GDM1 (cell line): ENCODE measurements around the gene NRIP1.
"Not testable (repeated sequence)": the region's sequence is repeated elsewhere in the genome, so short reads cannot be mapped to it uniquely, and the experiment has no call there.

Source experiments
- DNase-seq: peaks from one replicate; lab custom pipeline; 2025; lab: John Stamatoyannopoulos, UW

NRIP1 gene

DNA sequence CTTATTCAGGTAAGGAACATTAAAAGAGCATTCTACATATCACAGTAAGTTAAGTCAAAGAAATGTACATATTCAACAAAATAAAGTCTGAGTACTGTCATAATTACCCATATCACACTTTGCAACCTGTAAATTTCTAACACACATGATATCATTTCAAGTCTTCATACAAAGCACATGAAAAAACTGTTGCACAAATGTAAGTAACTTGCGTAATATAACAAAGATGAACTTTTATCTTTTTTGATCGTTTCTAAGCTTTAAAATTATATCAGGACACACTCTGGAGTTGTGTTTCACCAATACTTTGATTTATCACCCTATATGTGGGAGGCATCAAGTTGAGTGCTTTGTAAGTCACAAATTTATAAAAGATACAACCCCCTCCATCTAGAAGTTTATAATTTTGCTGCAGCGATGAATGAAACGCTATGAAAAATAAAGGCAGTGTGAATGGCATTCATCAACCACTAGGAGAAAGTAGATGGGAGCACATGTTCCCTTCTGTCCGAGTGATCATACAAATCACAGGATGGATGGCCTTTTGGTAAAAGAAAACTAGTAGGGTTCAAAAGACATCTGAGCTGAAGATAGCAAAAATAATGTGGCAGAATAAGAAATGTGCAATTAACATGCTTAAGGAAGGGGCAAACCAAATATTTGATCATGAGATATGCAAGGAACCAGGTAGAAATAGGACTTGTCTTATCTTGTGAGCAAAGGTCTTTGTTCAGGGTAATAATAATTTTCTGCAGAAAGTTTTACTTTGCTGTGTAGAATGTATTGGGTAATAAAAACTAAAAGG is 27.5 kb downstream of the NRIP1 start:
- DNase-seq = no peak

DNA sequence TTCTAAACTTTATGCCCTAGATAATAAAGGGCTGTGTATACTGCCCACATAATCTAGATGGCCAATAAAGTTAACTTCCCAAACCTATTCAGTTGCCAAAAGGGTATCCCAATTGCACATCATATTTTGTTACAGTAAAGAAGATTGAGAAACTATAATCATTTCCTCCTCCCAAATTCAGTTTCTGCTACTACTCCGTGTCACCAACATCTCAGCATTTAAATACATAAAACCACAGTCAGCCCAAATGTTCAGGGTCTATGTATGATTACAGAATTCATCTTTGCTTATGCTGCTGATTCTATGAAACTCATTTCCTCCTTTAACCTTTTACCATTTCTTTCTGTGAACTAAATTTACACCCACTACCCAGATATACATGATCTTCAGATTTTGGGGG is 28.6 kb downstream of the NRIP1 start:
- no peak for DNase-seq

DNA sequence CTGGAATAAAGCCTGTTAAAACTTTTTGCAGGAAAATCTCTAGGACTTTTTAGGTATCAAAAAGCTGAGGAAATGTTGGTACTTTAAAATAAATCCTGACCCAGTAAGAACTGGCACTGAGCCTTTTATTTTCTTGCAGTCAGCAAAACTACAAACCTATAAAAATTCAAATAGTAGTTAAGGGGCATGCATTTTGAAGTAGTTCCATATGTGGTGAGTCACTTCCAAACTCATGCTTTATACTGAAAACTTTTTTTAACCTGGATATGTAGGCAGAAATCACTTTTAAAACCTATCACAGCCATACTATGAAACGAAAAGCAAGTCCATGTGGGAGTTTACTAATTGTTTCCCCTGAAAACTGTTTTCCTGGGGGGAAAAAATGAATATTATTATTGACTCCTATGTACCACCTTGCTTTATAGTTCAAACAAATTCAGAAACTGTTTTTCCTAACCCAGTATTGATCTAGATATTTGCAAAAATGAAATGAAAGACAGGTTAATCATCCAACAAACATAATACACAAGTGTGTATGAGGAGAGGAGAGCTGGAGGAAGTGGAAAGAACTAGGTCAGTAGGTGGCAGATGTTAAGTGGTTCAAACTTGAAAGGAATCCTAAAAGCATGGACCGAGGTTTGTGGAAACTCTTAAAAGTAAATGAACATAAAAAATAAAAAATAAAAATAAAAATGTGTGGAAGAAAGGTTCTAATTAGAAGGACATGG is 30.5 kb downstream of the NRIP1 start:
- DNase-seq = no peak

DNA sequence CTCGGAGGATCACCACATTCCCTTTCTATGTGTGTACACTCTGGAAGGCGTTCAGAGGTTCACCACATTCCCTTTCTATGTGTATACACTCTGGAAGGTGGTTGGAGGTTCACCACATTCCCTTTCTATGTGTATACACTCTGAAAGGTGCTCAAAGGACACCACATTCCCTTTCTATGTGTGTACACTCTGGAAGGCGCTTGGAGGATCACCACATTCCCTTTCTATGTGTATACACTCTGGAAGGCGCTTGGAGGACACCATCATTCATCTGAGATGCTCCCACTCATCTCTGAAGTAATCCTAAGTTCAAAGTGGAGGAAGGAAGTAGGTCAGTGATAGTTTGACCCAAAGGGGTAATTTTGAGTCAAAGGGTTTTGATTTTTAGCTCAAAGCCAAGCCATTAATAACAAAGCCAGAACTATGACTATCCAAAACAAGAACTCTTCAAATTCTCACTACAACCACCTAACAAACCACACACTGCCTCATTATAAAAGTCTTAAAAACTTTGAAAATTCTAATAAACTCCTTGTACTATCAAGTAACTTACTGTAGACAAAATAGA is 32.9 kb downstream of the NRIP1 start:
- no peak for DNase-seq

DNA sequence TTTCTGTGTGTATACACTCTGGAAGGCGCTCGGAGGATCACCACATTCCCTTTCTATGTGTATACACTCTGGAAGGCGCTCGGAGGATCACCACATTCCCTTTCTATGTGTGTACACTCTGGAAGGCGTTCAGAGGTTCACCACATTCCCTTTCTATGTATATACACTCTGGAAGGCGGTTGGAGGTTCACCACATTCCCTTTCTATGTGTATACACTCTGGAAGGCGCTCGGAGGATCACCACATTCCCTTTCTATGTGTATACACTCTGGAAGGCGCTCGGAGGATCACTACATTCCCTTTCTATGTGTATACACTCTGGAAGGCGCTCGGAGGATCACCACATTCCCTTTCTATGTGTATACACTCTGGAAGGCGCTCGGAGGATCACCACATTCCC is 33.4 kb downstream of the NRIP1 start:
- DNase-seq = not testable (repeated sequence)

DNA sequence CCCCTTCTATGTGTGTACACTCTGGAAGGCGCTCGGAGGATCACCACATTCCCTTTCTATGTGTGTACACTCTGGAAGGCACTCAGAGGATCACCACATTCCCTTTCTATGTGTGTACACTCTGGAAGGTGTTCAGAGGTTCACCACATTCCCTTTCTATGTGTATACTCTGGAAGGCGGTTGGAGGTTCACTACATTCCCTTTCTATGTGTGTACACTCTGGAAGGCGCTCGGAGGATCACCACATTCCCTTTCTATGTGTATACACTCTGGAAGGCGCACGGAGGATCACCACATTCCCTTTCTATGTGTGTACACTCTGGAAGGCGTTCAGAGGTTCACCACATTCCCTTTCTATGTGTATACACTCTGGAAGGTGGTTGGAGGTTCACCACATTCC is 33.9 kb downstream of the NRIP1 start:
- DNase-seq = not testable (repeated sequence)

DNA sequence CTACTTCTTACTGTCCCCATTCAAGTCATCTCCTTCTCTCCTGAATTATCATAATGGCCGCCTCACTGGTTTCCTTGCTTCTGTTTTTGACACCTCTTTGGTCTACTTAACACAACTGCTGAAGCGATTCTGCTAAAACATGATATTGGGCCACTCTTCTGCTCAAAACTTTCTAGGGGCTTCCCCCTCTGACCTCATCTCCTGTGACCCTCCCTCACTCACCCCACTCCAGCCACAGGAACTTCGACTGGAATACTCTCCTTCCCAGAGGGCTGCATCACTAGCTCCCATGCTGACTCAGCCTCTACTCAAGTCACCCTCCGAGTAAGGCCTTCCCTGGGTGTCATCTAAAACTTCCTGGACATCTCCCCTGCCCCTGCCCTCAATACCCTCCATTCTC is 35.7 kb downstream of the NRIP1 start:
- DNase-seq = no peak

DNA sequence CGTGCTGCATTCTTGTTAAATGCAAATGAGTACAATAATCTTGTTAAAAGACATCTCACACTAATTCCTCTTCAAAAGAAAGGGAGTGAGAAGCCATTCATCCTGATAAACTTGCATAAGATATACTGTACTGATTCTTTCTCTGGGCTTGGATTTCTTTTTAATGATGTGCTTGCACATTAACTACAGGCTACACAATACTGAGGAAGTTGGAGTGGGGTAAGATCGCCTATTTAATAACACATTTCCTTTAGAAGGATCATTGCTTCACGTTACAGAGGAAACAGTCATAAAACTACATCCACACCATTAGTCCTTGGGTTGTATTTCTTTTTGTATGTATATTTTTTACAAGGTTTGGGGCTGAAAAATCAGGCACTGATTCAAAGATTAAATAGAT is 36.6 kb downstream of the NRIP1 start:
- DNase-seq = no peak

DNA sequence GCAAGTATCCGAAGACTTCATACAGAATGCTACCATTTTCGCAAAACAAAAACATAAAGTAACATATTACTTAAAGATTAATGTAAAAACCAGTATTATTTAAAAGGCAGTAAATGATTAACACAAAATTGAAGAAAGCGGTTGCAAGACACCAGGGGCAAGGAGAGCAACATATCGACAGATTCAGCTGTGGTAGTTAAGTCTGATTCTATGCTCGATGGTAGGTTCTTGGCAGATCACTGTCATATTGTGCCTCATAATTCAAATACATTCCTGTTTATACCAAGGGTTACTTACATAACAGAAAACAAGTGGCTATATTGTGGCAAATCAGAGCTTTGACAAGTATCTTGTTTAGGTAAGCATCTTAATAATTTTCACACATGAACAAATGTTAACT is 37.7 kb downstream of the NRIP1 start:
- DNase-seq = no peak

DNA sequence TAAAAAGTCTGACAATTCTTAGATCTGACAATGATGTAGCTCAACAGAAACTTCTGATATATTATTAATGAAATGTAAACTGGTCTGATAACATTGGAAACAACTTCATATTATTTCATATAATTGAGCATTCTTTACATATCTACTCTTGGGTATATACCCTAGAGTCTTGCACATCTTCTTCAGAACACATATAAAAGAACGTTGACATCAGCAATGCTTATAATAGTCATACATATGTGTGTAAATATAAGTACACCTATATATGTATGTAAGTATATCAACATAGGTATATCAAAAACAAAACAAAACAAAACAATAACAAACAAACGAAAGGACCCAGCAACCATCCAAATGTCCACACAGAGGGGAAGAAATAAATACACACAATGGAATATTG is 38.4 kb downstream of the NRIP1 start:
- no peak for DNase-seq

DNA sequence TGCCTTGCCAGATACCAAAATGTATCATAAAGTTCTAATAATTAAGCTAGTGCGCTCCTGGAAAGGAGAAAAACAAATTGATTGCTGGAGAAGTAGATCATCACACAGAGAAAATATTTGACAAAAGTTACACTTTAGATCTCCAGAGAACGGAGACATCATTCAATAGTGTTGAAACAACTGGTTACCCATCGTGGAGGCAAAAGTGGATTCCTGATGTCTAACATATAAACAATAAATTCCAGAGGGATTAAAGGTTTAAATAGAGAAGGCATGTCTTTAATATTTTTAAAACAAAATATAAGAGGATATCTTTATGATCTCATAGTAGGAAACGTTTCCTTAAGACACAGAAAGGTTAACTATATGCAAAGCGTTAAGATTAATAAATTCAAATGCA is 41.0 kb downstream of the NRIP1 start:
- no peak for DNase-seq

DNA sequence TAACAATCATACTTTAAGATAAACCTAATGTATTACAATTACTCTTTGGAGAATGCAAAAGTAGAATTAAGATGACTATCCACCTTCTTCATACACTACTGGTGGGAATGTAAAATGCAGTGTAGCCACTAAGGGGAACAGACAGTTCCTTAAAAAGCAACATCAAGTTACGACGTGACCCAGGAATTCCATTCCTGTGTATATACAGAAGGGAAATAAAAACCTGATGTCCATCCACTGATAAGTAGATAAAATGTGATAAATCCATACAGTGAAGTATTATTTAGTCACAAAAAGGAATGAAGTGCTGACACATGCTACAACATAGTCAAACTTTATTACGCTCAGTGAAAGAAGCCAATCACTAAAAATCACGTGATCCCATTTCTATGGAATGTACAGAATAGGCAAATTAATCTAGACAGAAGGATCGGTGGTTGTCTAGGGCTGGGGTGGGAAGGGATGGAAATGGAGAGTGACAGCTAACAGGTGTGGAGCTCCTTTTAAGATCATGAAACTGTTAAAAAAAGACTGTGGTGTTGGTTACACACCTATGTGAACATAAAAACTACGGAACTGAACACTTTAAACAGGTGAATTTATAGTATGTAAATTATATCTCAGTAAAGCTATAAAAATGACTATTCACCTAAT is 42.1 kb downstream of the NRIP1 start:
- no peak for DNase-seq

DNA sequence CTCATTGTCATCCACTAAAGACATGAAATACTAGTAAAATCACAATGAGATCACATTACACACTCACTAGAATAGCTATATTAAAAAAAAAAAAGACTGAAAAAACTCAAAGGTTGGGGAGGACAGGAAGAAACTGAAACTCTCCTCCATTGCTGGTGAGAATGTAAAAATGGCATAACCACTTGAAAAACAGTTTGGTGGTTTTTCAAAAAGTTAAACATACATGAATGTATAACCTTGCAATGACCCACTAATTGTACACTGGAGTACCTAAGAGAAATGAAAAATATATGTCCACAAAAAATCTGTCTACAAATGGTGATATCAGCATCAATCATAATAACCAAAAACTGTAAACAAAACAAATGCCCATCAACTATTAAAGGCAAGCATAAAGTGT is 44.0 kb downstream of the NRIP1 start:
- DNase-seq = no peak

DNA sequence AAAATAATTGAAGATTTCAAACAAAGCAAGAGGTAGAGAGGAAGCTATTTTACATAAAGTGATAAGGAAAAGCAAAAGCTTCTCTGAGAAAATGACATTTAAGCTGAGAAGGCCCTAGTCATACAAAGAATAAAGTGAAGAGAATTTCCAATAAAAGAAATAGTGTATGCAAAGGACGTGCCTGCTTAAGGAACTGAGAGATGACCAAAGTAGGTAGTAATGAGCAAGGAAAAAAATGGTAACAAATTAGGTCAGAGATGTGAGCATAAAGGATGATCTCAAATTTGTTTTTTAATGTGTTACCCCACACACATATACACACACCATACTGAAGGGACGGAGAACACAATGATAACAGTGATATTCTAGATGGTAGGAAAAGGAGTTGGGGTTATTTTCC is 46.4 kb downstream of the NRIP1 start:
- no peak for DNase-seq

DNA sequence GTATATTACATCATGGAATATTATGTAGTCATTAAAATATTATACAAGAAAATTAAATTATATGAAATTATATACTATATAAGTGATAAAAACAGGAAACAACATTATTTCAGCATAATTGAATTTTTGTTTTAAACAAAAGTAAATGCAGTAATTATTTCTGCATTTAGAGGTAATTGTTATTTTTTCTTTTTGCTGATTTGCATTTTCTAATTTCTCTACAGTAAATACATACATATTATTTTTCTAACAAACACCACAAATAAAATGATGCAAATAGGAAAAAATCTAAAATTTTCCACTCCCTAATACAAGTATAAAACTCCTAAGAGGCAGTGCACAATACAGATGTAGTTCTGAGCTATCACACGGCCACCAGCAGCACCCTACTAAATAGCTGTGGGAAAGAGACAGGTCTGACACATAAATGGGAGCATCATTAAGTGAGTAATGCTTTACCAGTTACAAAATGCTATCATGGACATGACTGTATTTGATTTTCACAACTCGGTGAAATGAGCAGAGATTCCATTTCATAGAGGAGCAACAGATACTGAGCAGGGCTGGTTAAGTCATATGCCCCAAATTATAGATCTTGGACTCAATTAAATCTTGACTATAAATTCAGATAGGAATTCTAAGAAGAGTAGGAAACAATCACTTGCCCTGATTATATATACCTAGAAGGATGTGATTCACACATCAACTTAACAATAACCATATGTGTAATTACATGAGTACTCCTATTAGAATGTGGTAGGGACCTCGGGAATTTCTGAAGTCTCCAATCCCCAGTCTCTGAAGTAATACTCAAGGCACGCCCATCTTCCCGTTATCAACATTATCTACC is 49.0 kb downstream of the NRIP1 start:
- no peak for DNase-seq

DNA sequence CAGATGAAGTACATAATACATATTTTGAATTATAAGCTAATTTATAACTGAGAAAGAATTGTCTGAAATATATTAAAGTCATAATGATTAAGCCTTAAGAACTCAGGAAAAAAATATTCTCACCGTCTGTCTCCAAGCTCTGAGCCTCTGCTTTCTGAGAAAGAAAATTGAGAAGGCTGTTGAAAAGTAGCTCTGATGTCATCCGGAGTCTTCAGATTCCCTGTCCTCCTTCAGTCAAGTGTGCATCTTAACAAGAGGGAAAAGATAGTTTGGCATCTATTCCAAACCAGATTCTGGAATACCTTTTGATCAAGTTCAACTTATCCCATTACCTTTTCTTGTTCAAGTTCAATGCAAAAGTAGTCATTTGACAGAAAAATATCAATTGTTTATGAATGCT is 50.6 kb downstream of the NRIP1 start:
- DNase-seq = no peak

DNA sequence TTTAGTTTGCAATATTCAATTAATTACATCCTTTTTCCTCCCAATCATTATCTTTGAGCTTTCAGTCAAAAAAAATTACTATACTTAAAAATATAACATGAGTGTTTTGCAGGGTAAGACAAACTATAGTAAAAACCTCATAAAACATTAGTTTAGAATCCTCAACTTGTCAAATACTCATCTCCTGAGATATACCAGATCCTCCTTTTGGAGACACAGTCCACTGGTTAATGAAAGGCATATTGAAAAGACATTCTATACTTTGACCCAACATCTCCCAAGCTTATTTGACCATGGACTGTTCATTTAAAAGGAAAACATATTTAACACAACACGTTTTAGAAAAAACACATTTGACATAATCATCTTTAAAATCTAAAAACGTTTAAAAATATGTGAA is 52.8 kb downstream of the NRIP1 start:
- no peak for DNase-seq

DNA sequence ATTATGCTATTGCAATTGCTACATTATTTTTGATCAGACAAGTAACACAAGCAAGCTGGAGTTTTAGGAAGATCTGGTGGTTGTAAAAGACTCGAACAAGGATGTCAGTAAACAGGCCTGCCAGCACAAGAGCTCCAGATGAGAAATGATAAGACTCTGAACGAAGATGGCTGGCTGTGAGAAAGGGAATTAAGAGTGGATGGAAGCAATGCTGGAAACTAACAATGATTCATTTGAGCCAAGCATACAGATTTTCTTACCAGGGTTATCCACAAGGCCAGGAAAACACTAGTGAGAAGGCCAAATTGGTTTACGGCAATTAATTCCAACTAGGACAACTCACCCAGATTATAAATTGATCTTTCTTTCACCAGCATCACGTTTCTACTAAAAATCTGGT is 54.2 kb downstream of the NRIP1 start:
- DNase-seq = no peak

DNA sequence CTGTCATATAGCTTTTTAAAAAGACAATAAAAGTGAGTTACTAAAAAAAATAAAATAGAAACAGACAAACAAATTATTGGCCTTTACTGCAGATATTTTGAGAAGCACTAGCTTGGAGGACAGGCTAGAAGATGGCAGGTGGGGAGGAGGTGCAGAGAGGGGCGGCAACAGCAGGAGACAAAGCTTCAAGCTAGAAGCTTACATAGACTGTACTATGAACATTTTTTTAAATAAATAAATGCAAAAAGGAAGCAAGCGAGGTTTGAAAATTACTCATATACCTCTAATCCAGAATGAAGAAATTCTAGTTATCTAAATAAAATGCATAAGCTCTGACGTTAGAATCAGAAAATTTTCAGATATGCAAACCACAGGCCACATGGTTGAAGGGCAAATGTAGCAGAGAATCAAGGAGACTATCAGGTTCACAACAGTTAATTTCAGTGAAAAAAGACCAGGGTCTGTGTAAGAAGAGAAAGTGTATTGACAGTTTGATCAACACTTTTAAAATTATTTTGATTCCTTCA is 54.9 kb downstream of the NRIP1 start:
- no peak for DNase-seq

DNA sequence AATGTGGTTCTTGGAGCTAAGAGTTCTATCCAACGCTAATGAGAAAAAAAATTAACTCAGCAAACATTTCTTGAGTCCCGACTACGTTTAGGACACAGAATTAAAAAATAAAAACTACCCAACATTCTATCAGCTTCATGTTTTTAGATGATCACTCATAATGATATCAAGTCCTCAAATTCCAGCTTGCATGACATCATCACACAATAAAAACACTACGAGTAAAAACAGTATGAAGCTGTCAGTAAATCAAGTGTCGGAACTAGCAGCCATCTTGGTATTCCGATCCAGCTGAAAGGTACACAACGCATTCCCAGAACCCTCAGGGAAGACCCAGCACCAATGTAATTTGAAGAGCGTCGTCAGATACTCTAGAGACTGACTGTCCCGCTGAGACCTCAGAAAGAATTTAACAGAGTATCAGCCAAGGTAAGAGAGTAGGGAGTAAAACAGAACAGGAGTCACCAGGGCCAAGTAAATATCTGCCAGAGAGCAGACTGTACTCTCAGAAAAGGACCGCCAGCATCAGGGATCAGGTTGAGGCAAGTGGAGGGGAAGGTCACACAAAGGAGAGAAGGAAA is 57.0 kb downstream of the NRIP1 start:
- no peak for DNase-seq

DNA sequence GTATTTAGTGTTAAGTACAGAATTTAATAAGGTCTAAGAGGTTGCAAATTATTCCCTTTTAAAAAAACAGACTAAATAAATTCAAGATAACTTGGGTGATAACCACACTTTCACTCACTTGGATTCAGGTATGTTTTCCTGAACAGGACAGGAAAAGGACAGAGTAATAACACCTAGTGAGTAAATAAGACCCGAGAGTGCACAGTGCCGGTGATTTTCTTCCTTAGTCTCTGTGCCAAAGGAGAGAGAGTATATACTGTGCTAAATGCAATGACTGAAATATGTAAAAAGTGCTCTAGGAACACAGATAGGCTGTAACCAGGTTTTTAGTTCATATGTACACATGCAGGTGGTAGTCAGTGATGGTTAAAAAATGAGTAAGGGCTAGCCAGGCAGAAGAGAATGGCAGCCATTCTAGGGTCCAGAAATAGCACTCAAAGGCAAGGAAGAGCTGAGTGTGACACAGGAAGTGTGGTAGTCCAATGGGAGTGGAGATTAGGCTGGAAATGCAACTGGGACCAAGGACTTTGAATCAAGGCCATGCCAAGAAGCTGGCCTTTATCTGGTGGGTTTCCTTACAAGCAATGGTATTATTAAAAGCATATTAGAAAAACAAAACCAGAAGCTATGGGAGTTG is 58.1 kb downstream of the NRIP1 start:
- no peak for DNase-seq
